Lower leg skin (tissue), 3 donors: Measurements from ENCODE around the gene RGPD6.
"Not testable (repeated sequence)": the region's sequence is repeated elsewhere in the genome, so short reads cannot be mapped to it uniquely, and the experiment has no call there.

Source experiments
- CTCF ChIP-seq, 3 donors: fragments of 450-650 bp; IDR thresholded peaks; one replicate each; pipeline ENCODE4 v1.5.1; 2016; ENCODE audit warnings: antibody characterized with exemption in 3 of 3, mild to moderate bottlenecking in 3 of 3, moderate library complexity in 2 of 3
- POLR2A ChIP-seq, 2 donors: fragments of 450-650 bp; IDR thresholded peaks; one replicate each; pipeline ENCODE4 v1.6.1; 2016 to 2017; ENCODE audit warnings: antibody characterized with exemption in 2 of 2, mild to moderate bottlenecking in 1 of 2, moderate library complexity in 1 of 2

- TF ChIP-seq CTCF, POLR2A (IDR thresholded peaks at IDR 0.05): not testable (repeated sequence)
Measured at GRCh38 chr2:110482697-110483096, 94.3 kb downstream of the RGPD6 start.
